HG03135 (cell line): ENCODE data around the gene ITSN1.
"Not testable (repeated sequence)": the region's sequence is repeated elsewhere in the genome, so short reads cannot be mapped to it uniquely, and the experiment has no call there.

Experiments
- ATAC-seq: cut with Tn5 transposase; IDR thresholded peaks from one replicate; pipeline ENCODE4 v1.9.1; 2021; ENCODE audit warnings: mild to moderate bottlenecking, moderate library complexity; ENCODE audit not compliant: unreplicated experiment

Gene ITSN1

GRCh38 chr21:33915368-33916199 is 273.3 kb downstream of the ITSN1 start, which contains the start of gene ATP5PO:
Gene ATP5PO, minus strand, starts transcription at chr21:33915804. Its CDS starts 41 bp downstream, at chr21:33915763.
- ATAC-seq: peak; percentile 98

DNA sequence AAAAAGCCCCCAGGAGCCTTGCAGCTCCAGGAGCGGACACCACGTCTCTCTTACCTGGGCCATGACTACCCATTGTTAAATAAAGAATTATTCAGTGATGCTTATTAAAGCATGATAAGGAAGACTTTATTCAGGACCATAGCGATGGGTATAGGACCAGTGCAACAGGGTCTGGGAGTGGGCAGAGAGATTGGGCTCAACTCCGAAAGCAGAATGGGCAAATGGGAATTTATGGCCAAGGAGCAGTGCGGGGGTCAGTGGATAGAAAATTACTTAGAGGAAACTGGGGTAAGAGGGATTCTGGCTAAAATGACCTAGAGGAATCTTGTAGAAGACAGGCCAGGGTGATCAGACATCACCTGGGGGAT is 273.9 kb downstream of the ITSN1 start:
- peak; percentile 20 for ATAC-seq

DNA sequence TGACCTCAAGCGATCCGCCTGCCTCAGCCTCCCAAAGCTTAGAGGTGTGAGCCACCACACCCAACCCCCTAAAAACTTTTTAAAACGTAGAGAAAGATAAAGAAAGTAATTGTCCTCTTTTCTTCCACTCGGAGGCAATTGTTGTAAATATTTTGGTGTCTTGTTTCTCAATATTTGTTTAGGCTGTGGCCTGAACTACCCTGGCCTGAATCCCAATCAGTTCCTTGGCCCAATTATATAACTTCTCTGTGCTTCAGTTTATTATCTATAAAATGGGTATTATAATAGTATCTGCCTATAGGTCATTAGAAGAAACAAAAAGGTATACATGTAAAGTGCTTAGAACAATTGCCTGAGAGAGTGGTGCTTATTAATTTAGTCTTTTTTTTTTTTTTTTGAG is 275.1 kb downstream of the ITSN1 start:
- no peak for ATAC-seq

GRCh38 chr21:33924079-33924765 is 281.9 kb downstream of the ITSN1 start:
- ATAC-seq: no peak

GRCh38 chr21:33924766-33925100 is 282.4 kb downstream of the ITSN1 start:
- no peak for ATAC-seq

- not testable (repeated sequence) for ATAC-seq
Observed at GRCh38 chr21:33926248-33926647, 283.9 kb downstream of the ITSN1 start.

DNA sequence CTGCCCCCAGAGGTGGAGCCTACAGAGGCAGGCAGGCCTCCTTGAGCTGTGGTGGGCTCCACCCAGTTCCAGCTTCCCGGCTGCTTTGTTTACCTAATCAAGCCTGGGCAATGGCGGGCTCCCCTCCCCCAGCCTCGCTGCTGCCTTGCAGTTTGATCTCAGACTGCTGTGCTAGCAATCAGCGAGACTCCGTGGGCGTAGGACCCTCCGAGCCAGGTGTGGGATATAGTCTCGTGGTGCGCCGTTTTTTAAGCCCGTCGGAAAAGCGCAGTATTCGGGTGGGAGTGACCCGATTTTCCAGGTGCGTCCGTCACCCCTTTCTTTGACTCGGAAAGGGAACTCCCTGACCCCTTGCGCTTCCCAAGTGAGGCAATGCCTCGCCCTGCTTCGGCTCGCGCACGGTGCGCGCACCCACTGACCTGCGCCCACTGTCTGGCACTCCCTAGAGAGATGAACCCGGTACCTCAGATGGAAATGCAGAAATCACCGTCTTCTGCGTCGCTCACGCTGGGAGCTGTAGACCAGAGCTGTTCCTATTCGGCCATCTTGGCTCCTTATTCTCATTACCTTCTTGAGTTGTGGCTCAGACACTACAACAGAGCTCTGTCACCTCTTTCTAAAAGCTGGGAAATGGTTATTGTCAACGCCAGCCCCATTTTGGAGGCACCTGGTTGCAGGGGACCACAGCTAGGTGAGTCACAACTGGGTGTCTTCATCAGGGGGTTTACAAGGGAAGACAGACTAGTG is 288.9 kb downstream of the ITSN1 start:
- ATAC-seq: not testable (repeated sequence)

DNA sequence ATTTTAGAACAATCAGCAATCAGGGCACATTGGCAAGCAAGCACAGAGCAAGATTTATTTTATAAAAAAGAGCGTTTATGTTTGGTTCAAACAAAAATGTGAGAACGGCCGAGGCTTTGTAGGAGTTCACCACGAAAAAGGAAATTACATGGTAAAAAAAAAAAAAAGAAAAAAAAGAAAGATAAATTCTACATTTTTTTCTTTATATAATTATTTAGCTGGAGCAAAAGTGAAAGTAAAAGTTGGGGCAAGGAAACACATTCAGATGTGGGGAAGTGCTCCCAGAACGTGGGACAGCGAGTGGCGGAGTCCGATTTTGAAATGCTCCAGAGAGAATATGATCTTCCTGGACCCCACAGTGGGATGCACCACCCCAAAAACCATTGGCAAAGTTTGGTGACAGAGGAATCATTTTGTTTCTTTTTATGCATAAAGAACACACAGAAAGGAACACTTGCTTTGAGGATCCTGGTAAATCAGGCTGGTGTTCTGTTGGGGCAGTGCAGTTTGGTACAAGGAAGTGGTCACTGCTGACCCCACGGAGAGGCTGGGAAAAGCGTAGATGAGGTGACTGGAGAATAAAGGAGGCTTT is 289.6 kb downstream of the ITSN1 start:
- no peak for ATAC-seq

GRCh38 chr21:33932731-33933130 is 290.4 kb downstream of the ITSN1 start:
- ATAC-seq: no peak

DNA sequence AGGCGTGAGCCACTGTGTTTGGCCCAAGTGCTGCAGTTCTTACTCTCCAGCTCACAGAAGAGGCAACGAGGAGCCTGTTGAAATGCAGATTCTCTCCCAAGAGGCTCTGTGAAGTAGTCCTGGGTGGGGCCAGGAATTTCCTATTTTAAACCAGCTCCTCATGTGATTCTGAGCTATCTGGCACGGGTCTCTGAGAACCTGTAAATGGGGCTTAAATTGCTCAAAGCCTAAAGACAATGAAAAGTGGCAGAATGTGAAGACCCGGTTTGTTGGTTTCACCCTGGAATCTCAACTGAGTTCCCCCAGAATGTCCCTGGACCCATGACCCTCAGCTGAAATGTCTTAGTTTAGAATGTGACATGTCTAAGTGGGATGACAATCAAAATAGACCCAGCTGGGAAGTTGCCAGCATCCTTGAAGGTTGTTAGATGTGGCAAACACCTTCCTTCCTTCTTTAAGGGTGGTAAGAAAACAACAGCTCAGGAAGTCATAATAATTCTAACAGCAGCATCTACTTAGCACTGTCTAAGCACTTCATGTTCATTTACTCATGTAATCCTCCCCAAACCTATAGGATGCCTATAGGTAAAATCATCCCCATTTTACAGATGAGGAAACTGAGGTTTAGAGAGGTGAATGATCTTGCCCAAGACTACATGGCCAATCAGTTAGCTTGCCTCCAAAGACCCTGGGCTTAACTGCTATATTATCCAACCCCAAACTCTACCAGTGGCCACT is 294.2 kb downstream of the ITSN1 start:
- ATAC-seq: no peak

DNA sequence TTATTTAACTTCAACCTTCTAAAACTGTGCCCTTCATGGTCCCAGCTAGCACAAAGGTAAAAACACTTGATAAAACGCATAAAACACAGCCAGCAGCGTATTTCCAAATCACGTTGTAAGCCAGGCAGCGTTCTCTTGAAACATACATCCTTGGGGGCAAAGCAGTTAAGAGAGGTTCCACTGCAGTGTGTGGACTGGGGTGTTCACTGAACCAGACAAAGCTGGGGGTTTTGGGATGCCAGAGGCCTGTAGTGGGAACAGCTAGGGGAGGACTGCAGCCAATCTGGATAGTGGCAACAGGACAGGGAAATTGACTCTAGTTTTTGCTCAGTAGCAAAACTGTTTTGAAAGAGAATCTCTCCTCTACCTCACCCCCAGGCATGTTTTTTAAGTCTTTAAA is 294.8 kb downstream of the ITSN1 start:
- no peak for ATAC-seq

- ATAC-seq: no peak
Observed at GRCh38 chr21:33937931-33938339, 295.6 kb downstream of the ITSN1 start.

DNA sequence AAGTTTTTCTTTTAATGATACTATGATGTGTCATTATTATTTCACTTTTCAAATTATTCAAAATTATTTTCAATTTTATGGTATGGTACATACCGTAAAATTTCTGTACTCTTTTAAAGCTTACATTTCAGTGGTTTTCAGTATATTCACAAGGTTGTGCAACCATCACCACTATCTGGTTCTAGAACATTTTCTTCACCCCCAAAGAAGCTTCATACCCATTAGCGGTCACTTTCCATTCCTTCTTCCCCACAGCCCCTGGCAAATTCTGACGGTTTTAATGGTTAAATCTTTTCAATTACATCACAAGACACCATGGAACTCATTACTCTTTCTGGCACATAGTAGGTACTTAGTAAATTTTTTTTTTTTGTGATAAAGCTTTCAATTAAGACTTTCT is 296.1 kb downstream of the ITSN1 start:
- no peak for ATAC-seq

- ATAC-seq: no peak
Observed at GRCh38 chr21:33939226-33939625, 296.9 kb downstream of the ITSN1 start.

DNA sequence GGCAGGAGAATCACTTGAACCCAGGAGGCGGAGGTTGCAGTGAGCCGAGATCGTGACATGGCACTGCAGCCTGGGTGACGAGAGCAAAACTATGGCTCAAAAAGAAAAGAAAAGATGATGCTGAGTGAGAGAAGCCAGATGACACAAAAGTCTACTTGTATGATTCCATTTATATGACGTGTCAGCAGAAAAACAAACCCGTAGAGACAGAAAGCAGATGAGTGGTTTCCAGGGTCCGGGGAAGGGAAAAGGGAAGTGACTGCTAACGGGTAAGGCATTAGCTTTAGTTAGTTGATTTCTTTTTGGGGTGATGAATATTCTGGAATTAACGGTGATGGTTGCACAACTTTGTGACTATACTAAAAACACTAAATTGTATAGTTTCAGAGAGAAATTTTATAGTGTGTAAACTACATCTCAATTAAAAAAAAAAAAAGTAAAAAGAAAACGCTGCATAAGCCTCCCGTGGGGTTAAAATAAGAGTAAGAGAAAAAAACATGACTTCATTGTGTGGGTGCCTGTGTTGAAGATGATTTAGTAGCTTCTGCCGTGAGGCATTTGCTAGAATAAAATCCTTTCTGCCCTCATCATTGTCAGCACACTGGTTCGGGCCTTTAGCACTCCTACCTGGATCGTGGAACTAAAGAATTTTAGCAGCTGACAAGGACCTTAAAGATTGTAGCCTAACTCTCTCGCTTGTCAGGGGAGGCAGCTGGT is 298.0 kb downstream of the ITSN1 start:
- no peak for ATAC-seq

DNA sequence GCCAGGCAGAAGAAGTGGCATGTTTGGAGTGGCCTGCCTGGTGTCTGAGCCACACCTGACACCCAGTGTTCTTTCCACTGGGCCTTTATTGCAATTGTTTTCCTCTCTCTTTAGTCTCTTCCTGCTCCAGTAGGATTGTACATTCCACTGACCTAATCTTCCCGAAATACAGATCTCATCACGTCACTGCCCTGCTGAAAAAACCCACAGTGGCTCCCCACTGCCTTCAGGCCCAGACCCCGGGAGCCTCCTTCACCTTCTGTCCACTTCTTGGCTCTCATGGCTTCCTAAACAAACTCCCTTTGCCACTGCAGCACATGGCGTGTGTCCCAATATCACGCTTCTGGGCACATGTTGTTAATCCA is 298.6 kb downstream of the ITSN1 start:
- ATAC-seq: no peak

DNA sequence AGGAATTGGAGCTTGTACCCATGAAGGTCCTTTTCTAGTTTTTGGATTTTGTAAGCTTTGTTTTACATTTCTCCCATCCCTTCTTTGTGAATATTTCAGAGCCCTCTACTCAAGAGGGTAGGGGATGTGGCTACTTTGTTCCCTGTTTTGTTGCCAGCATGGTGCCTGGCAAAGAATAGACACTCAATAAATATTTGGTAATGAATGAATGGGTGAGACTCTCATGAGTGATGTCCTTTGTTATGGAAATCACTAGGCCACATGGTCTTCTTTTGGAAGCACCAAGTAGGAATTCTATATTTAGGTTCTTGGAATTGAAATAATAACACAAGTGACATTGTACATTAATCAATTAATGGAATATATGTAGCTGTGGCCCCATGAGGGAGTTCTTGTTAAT is 300.1 kb downstream of the ITSN1 start:
- ATAC-seq: no peak

- no peak for ATAC-seq
Observed at GRCh38 chr21:33943293-33943692, 301.0 kb downstream of the ITSN1 start.

- ATAC-seq: no peak
Observed at GRCh38 chr21:33944185-33944763, 302.0 kb downstream of the ITSN1 start.
